Measurements from ENCODE around the gene COA3.

Gene COA3

GRCh38 chr17:42754782-42755181 is 43.7 kb downstream of the COA3 start:
- no peak for DNase-seq (ENCODE audit: low read depth in 1 of 2, low spot score in 1 of 2)

- no peak for DNase-seq (ENCODE audit: low read depth in 1 of 2, low spot score in 1 of 2)
Measured at GRCh38 chr17:42751628-42752027, 46.9 kb downstream of the COA3 start.

- DNase-seq (ENCODE audit: low read depth in 1 of 2, low spot score in 1 of 2) = no peak
Measured at GRCh38 chr17:42750739-42751344, 47.7 kb downstream of the COA3 start.

GRCh38 chr17:42748908-42749798 is 49.4 kb downstream of the COA3 start:
- DNase-seq (ENCODE audit: low read depth in 1 of 2, low spot score in 1 of 2) = no peak

GRCh38 chr17:42748202-42748907 is 50.1 kb downstream of the COA3 start:
- DNase-seq (ENCODE audit: low read depth in 1 of 2, low spot score in 1 of 2) = no peak

All from stimulated activated CD4-positive, alpha-beta T cell treated with anti-CD3 and anti-CD28 coated beads, Interleukin-15, amount 100 ng/mL, for 1 hour (primary cell).